HG03066 (cell line): ENCODE data around the gene GAN.

Experiments used
- ATAC-seq: cut with Tn5 transposase; IDR thresholded peaks from one replicate; pipeline ENCODE4 v1.9.1; 2021; ENCODE audit warnings: low read depth; ENCODE audit not compliant: unreplicated experiment

Gene GAN, protein sequence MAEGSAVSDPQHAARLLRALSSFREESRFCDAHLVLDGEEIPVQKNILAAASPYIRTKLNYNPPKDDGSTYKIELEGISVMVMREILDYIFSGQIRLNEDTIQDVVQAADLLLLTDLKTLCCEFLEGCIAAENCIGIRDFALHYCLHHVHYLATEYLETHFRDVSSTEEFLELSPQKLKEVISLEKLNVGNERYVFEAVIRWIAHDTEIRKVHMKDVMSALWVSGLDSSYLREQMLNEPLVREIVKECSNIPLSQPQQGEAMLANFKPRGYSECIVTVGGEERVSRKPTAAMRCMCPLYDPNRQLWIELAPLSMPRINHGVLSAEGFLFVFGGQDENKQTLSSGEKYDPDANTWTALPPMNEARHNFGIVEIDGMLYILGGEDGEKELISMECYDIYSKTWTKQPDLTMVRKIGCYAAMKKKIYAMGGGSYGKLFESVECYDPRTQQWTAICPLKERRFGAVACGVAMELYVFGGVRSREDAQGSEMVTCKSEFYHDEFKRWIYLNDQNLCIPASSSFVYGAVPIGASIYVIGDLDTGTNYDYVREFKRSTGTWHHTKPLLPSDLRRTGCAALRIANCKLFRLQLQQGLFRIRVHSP

DNA sequence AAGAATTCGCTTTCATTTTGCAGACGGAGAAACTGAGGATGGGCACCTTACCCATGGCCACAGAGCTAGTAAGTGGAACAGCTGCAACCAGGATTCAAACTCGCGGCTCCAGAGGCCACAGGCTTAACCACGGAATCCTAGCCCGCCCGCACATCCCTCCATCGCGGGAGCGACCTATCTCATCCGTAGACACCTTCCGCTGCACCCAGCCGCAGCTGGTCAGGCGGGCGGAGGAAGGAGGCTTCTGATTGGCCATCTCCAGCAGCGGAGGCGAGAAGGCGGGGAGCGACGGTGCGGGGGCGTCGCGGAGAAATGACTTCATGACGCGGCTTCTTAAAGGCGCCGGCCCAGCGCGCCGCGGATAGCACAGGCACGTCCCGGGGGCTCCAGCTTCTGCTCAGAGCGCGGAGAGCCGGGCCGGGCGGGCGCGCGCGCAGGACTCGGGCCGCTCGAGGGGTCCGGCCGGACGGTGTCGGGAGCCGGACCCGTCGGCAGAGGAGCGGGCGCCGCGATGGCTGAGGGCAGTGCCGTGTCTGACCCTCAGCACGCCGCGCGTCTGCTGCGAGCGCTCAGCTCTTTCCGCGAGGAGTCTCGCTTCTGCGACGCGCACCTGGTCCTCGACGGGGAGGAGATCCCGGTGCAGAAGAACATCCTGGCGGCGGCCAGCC, at the start of gene GAN:
TSS of gene GAN (plus strand) at position 360 of the 668 bp plus-strand sequence. CDS start at position 512, 152 bp downstream.
- ATAC-seq, result peak; percentile 98

- ATAC-seq, result no peak
Measured at GRCh38 chr16:81265052-81265451, 49.7 kb upstream of the GAN start.

GRCh38 chr16:81265658-81266451, 48.9 kb upstream of the GAN start:
- ATAC-seq, result no peak

GRCh38 chr16:81266680-81267095, 48.1 kb upstream of the GAN start:
- no peak for ATAC-seq

GRCh38 chr16:81268509-81268908, 46.3 kb upstream of the GAN start:
- no peak for ATAC-seq

GRCh38 chr16:81273223-81273950, 41.4 kb upstream of the GAN start:
- no peak for ATAC-seq

- ATAC-seq, result no peak
Measured at GRCh38 chr16:81275064-81275532, 39.7 kb upstream of the GAN start.

- ATAC-seq, result no peak
Measured at GRCh38 chr16:81275795-81276194, 39.0 kb upstream of the GAN start.

GRCh38 chr16:81276323-81276722, 38.4 kb upstream of the GAN start:
- no peak for ATAC-seq

GRCh38 chr16:81277541-81278080, 37.2 kb upstream of the GAN start:
- no peak for ATAC-seq

DNA sequence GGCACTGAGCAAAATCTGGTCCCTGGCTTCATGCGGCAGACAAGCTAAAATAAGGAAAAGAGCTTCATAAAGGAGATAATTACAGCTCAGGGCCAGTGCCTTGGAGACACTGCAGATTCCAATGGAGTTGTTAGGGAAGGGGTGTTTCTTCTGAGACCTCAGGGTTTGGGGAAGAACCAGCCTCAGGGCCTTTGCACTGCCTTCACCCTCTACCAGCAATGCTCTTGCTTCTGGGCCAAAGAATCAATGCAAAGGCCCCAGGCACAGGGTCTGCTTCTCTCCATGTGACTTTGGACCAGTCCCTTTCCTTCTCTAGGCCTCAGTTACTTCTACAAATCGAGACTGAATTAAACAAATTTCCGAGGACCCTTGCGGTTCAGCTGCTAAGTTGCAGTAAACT, 36.2 kb upstream of the GAN start:
- ATAC-seq, result no peak

- no peak for ATAC-seq
Measured at GRCh38 chr16:81279392-81279791, 35.4 kb upstream of the GAN start.

DNA sequence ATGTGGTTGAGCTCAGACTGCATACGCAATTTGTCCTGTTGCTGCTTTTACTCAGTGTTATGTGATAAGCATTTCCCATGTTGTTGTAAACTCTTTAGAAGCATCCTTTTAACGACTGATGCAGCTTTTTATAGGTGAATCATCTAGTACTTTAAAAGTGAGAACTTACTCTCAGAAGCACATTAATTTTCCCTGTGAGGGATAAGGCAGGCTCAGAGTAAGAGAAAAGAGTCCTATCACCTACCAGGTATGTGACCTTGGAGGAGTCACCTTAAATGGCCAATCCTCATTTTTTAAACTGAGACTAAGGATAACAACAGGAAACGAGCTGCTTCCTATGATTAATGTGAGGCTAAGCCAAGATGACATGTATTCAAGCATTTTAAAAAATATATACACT, 34.4 kb upstream of the GAN start:
- ATAC-seq, result no peak

- no peak for ATAC-seq
Measured at GRCh38 chr16:81283044-81283443, 31.7 kb upstream of the GAN start.

- no peak for ATAC-seq
Measured at GRCh38 chr16:81284995-81285600, 29.7 kb upstream of the GAN start.

GRCh38 chr16:81286190-81286589, 28.6 kb upstream of the GAN start:
- no peak for ATAC-seq

DNA sequence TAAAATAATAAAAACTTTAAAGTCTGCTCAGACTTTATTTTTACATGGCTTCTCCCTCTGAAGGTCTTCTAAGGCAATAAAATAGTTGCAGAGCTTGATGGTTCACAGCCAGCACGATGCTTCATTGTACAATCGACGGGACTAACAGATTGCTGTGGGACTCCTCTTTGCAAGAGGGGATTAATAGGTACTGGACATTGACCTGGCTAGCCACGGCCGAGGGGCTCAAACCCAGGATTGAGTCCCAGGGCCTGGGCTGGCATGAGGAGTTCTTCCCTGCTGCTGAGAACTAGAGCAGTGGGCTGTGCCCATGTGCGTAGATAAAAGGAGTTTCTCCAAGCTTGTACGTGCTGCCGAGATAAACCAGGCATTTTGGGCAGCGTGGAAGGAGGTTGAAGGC, 23.6 kb upstream of the GAN start:
- no peak for ATAC-seq

- ATAC-seq, result no peak
Measured at GRCh38 chr16:81292936-81293335, 21.8 kb upstream of the GAN start.
